Measurements from ENCODE around the gene EIF4A2. TPM values are rescaled to one million over a fixed set of nuclear protein-coding genes. Genes with fewer than 3 reads are reported as not detected.

Gene EIF4A2
- total and polyA plus RNA-seq, 9 of the 15 experiments (the other 6 are each of a cell fraction or from before 2014, with no cell fraction given), result 307 to 754 (median 435) TPM

GRCh38 chr3:186783058-186783730, at the start of gene EIF4A2 (continued):
- TF ChIP-seq NR0B1 (IDR thresholded peaks at IDR 0.05; ENCODE audit: partially characterized antibody) (no peak), FOXM1 (IDR thresholded peaks at IDR 0.05; ENCODE audit: low read depth) (peak; percentile 71), FOXM1 (CRISPR knock-in tag; IDR thresholded peaks at IDR 0.05; ENCODE audit: low read depth) (no peak), ATF7 (IDR thresholded peaks at IDR 0.05) (peak; percentile 89), FOXK1 (CRISPR knock-in tag; IDR thresholded peaks at IDR 0.05; ENCODE audit: borderline replicate concordance) (0 out of 2 replicates have a peak, but pooled peaks have one; percentile 72), ZNF232 (CRISPR knock-in tag; IDR thresholded peaks at IDR 0.05) (no peak), THRAP3 (IDR thresholded peaks at IDR 0.05; ENCODE audit: borderline replicate concordance) (peak; percentile 86; the same call in 1 of the 2 replicates), CCAR2 (IDR thresholded peaks at IDR 0.05; ENCODE audit: low read depth, low read length) (0 out of 2 replicates have a peak, but pooled peaks have one; percentile 51), NFIC (IDR thresholded peaks at IDR 0.05) (peak; percentile 65), GABPB2 (CRISPR knock-in tag; conservative IDR thresholded peaks at IDR 0.05) (no peak), SMAD1 (IDR thresholded peaks at IDR 0.05; ENCODE audit: low read depth, low read length, partially characterized antibody) (peak; percentile 97), TAF1 (IDR thresholded peaks at IDR 0.05; ENCODE audit: control insufficient read depth, extremely low read depth, insufficient read depth, low read length, severe bottlenecking) (peak; percentile 99), MGA (IDR thresholded peaks at IDR 0.05) (peak; percentile 69; the same call in 1 of the 2 replicates), MEIS2 (IDR thresholded peaks at IDR 0.05; ENCODE audit: partially characterized antibody) (peak; percentile 24), U2AF1 (optimal IDR thresholded peaks at IDR 0.05; ENCODE audit: low read depth, low read length) (peak; percentile 37), TBL1XR1 (IDR thresholded peaks at IDR 0.05; ENCODE audit: low read length in 2 of 2) (no peak)

Data from K562 (cell line).